Omental fat pad (tissue), 4 donors: ENCODE results near the gene VCX3B. TPM values are rescaled to one million over a fixed set of nuclear protein-coding genes. Genes with fewer than 3 reads are reported as not detected.

Source experiments
- ATAC-seq: fragments of 150-250 bp; one replicate; pipeline ENCODE4 v1.9.1; 2016; ENCODE audit warnings: mild to moderate bottlenecking, moderate library complexity; ENCODE audit not compliant: low FRiP score
- DNase-seq: peaks from one replicate; pipeline ENCODE4 v3.0.0-alpha.2; 2019; ENCODE audit warnings: low spot score
- total RNA-seq, 4 donors: library from RNA; depleted of rRNA; stranded (reverse); fragments of >200 nt; gene quantifications; one replicate each; pipeline ENCODE4 v1.1.0, GENCODE V29; 2016
- TF ChIP-seq, protein P1 (sequence below), 3 donors: fragments of 450-650 bp; IDR thresholded peaks; one replicate each; pipeline ENCODE4 v1.5.1; 2016 to 2017; ENCODE audit warnings: antibody characterized with exemption in 3 of 3, mild to moderate bottlenecking in 3 of 3, moderate library complexity in 2 of 3

The VCX3B gene
- total RNA-seq, 4 donors from 2014 or later: not detected

DNA sequence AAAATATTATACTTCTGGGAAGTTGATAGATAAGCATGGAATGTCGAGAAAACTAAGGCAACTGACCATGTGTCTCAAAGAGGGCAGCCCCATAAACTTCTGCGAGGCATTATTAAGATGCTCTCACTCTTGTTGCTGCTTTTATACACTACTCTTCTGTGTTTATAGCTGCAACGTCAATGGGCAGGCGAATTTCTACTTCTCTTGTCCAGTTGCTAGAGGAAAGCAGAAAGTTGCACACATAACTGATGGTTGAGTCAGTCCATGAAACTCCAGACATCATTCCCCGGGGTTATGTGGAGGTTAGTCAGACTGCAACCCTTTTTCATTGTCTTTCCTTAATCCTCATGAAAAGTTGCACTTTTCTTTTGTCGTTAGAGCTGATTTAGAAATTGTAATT, 39.8 kb downstream of the VCX3B start:
- ATAC-seq: peak; percentile 62
- no peak for DNase-seq
- TF ChIP-seq, protein P1, sequence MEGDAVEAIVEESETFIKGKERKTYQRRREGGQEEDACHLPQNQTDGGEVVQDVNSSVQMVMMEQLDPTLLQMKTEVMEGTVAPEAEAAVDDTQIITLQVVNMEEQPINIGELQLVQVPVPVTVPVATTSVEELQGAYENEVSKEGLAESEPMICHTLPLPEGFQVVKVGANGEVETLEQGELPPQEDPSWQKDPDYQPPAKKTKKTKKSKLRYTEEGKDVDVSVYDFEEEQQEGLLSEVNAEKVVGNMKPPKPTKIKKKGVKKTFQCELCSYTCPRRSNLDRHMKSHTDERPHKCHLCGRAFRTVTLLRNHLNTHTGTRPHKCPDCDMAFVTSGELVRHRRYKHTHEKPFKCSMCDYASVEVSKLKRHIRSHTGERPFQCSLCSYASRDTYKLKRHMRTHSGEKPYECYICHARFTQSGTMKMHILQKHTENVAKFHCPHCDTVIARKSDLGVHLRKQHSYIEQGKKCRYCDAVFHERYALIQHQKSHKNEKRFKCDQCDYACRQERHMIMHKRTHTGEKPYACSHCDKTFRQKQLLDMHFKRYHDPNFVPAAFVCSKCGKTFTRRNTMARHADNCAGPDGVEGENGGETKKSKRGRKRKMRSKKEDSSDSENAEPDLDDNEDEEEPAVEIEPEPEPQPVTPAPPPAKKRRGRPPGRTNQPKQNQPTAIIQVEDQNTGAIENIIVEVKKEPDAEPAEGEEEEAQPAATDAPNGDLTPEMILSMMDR (IDR thresholded peaks at IDR 0.05): no peak
